ENCODE data around the gene MSMO1.
"Not testable (repeated sequence)": the region's sequence is repeated elsewhere in the genome, so short reads cannot be mapped to it uniquely, and the experiment has no call there.

Gene MSMO1

GRCh38 chr4:165324918-165325304 is 2.6 kb upstream of the MSMO1 start:
- no peak for DNase-seq

DNA sequence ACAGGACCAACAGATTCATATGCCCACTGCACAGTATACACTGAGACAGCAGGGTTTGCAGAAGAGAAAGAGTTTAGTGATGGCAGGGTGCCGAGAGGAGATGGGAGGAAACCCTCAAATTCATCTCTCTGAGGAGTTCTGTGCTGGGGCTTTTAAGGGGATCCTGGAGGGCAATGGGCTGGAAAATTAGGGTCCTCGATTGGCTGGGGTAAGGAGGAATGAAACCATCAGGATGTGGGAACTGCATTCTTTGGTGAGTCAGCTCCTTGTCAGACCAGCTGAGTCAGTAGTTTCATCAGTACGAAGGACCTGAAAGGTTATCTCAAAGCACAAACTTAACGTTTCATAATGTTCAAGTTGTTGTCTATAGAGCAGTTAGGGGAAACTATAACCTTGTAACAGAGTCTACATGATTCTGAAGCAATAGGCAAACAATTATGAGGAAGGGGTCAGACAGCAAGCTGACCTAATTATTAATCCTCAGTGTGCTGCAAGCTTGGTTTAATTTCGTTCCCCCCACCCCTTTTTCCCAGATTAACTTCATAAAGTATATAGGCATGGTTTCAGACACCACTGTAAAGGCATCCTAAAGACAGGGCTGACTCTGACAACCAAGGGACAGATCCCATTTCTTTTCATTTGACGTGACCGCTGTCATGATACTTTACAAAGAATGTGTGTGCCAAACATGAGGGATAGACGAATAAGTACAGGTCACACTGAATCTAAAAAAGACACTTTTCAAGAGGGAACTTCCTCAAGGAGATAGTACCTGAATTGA is 1.5 kb upstream of the MSMO1 start:
- no peak for DNase-seq

GRCh38 chr4:165326831-165327210 is 648 bp upstream of the MSMO1 start:
- no peak for DNase-seq

DNA sequence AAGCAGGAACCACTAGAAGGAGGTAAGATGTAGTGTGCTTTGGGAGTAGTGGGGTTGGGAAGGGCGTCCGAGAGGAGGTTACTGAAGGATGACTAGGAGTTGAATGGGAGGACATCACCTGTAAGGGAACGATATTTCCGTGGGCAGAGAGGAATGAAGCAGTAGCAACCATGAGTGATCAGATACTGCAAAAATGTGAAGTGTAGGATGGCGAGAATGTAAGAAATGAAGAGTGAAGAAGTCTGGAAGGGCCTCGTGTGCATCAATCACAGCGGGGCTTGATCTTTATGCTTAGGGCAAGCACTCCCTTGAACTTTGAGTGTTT is 594 bp downstream of the MSMO1 start:
- DNase-seq: no peak

GRCh38 chr4:165328708-165329107 is 1.2 kb downstream of the MSMO1 start:
- no peak for DNase-seq

GRCh38 chr4:165330071-165330470 is 2.6 kb downstream of the MSMO1 start:
- no peak for DNase-seq

DNA sequence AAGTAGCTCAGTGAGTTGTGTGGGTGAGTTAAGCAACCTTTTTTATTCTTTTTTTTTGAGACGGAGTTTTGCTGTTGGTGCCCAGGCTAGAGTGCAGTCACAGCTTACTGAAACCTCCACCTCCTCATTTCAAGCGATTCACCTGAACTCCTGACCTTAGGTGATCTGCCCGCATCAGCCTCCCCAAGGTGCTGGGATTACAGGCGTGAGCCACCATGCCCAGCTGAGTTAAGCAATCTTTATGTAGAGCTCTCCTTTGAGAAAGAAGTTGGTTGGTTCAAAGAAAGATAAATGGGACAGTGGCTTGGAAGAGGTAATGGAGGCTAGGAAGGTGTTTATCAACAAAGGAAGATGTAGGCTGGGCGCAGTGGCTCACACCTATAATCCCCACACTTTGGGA is 3.2 kb downstream of the MSMO1 start:
- no peak for DNase-seq

DNA sequence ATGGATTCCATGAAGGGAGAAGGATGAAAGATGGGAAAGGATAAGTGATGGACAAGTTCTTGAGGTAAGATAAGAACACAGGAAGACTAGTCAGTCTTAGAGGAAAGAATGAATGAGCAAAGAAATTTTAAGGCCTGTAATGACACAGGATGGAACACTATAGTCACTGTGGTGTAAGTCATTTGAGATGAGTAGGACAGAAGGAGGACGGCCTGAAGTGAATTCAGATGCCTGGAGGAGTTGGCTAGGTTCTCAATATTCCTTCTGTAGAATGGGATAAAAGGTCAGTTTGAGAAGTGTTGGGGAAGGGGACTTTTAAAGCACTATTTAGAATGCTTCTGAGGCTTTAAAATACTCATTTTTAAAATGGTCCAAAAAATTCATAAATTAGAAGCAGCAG is 3.9 kb downstream of the MSMO1 start:
- no peak for DNase-seq

GRCh38 chr4:165331823-165332222 is 4.4 kb downstream of the MSMO1 start:
- DNase-seq: no peak

DNA sequence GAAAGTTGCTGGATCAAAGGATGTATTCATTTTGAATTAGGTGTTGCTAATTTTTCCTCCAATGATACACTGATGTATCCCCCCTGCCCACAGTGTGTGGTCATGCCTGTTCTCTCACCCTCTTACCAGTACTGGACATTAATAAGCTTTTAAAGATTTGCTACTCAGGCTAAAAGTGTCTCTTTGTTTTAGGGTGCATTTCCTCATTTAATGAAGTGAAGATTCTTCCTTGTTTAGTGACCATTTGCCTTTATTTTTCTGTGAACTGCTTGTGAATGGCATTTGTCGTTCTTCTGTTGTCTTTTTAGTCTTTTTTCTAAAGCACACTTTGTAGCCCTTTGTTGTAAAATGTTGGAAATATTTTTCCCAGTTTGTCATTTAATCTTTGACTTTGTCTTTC is 5.0 kb downstream of the MSMO1 start:
- no peak for DNase-seq

- no peak for DNase-seq
Measured at GRCh38 chr4:165335163-165335703, 7.8 kb downstream of the MSMO1 start.

DNA sequence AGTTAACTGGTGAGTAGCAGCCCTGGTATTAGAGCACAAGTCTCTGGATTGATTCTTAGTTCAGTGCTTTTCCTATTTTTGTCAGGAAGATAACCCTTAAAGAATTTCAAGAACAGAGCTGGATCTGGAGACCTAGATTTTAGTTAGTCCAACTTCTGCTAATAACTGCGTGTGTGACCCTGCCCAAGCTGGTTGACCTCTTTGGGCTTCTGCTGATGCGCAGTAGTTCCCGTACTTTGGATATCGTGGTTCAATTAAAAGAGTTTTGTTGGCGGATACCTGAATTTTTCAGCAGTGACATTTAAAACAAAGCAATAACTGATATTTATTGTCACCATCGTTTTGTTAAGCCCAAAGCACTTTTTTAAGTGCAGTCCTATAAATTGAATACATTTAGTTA is 9.3 kb downstream of the MSMO1 start:
- no peak for DNase-seq

DNA sequence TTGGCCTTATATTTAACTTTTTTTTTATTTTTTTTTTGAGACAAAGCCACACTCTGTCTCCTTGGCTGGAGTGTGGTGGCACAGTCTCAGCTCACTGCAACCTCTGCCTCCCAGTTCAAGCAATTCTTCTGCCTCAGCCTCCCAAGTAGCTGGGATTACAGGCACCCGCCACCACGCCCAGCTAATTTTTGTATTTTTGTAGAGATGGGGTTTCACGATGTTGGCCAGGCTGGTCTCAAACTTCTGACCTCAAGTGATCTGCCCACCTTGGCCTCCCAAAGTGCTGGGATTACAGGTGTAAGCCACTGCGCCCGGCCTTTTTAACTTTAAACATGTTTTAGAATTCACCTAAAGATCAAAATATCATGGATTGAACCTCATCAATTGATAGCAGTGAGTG is 14.9 kb downstream of the MSMO1 start:
- not testable (repeated sequence) for DNase-seq

- DNase-seq: no peak
Measured at GRCh38 chr4:165343353-165344191, 16.1 kb downstream of the MSMO1 start.

- DNase-seq: no peak
Measured at GRCh38 chr4:165345666-165346417, 18.4 kb downstream of the MSMO1 start.

GRCh38 chr4:165347647-165348569 is 20.4 kb downstream of the MSMO1 start:
- no peak for DNase-seq

- DNase-seq: no peak
Measured at GRCh38 chr4:165351359-165352130, 24.1 kb downstream of the MSMO1 start.

DNA sequence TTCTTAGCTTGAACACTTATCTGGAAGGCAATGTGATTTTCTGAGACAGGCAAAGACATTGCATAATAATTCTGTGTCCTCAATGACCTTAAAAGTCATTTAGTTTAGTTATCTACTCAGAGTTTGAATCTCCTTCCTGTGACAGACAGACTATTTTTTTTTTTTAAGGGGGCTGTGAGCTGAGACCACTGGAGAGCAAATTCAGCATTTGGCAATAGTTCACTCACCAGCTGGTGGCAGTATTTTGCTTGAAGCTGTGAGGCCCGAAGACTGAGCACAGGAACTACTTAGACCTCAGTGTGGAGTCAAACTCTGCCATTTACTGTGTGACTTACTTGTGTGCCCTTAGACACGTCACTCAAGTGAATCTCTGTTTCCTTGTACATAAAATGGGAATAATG is 28.4 kb downstream of the MSMO1 start:
- DNase-seq: no peak

- DNase-seq: no peak
Measured at GRCh38 chr4:165359506-165359905, 32.0 kb downstream of the MSMO1 start.

DNA sequence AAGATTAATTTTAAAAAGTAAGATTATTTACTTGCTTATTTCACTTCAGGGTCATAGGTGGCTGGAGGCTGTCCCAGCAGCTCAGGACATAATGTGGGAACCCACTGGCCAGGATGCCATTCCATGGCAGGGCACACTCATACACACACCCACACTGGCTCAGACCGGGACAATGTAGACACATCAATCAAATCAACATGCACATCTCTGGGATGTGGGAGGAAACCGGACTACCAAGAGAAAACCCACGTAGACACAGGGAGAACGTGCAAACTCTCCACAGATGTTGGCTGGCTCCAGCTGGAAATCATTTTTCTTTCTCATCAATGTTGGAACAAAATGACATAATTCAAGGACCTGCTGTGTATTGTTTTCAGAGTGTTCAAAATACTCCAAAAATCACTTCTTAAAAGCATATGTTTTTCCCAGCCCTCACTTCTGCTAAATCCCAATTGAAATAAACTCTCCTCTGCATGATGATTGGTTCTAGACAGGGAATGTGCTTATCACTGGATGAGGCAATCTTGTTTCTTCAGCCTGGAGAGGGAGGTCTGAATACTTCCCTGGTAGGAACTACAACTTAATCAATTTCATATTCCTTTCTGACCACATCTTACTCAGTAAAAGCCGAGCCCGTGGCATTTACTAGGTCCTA is 32.7 kb downstream of the MSMO1 start:
- no peak for DNase-seq
